ENCODE measurements around the gene TADA3. TPM values are rescaled to one million over a fixed set of nuclear protein-coding genes. Genes with fewer than 3 reads are reported as not detected.
A peak's percentile ranks its signal among the peaks of the same experiment; 100 is the strongest.

The TADA3 gene
- total RNA-seq, 1 donor from 2014 or later: 58.9 TPM

DNA sequence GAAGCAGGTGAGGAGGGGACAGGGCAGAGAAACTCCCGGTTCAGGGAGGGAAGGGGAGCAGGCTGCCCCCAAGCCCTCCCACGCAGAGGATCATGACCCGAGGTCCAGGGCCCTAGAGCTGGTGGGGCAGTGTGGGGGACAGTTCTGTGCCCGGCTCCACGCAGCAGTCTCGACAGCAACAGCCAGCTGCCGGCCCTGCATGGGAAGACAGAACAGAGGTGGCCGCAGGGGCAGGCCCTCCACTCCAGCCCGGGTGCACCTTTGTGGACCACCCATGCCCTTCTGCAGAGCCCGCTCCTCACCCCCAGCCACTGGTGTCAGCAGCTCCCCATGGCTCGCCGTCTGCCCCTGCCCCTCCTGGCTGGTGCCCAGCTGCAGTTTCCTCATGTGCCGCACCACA lies 34.8 kb downstream of the TADA3 start:
- Histone ChIP-seq H3K4me3 (no peak overlapping the region), H3K9me3 (no peaks in the 10 kb centered on the region), H3K4me1 (peaks cover 10% of the 10 kb centered on the region), H3K36me3 (peaks cover 0 to 38% of the 10 kb centered on the region in 2 donors), H3K27ac (no peak overlapping the region), H3K27me3 (no peaks in the 10 kb centered on the region)
- DNase-seq (ENCODE audit: extremely low spot score in 2 of 2): no peak
- intact Hi-C loops (cut with DNase I): no loop called here
- TF ChIP-seq POLR2AphosphoS5 (IDR thresholded peaks at IDR 0.05; ENCODE audit: insufficient read depth in 1 of 2, low read depth in 1 of 2): no peak
- TF ChIP-seq, protein P1, sequence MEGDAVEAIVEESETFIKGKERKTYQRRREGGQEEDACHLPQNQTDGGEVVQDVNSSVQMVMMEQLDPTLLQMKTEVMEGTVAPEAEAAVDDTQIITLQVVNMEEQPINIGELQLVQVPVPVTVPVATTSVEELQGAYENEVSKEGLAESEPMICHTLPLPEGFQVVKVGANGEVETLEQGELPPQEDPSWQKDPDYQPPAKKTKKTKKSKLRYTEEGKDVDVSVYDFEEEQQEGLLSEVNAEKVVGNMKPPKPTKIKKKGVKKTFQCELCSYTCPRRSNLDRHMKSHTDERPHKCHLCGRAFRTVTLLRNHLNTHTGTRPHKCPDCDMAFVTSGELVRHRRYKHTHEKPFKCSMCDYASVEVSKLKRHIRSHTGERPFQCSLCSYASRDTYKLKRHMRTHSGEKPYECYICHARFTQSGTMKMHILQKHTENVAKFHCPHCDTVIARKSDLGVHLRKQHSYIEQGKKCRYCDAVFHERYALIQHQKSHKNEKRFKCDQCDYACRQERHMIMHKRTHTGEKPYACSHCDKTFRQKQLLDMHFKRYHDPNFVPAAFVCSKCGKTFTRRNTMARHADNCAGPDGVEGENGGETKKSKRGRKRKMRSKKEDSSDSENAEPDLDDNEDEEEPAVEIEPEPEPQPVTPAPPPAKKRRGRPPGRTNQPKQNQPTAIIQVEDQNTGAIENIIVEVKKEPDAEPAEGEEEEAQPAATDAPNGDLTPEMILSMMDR (IDR thresholded peaks at IDR 0.05): no peak
- no peak for TF ChIP-seq POLR2A (IDR thresholded peaks at IDR 0.05)

DNA sequence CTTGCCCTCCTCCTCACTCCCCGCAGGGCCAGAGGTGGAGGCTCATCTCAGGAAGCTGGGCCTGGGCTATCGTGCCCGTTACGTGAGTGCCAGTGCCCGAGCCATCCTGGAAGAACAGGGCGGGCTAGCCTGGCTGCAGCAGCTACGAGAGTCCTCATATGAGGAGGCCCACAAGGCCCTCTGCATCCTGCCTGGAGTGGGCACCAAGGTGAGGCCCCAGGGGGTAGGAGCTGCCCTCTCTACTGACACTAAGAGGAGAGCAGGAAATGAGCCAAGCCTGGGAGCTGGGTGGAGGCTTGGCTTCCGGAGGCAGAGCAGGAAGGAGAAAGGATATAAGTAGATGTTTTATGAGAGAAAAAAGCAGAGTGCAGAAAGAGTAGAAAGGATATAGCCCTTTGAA lies 37.6 kb downstream of the TADA3 start:
- Histone ChIP-seq H3K27me3 (no peaks in the 10 kb centered on the region), H3K4me1 (peaks cover 29% of the 10 kb centered on the region), H3K9me3 (no peaks in the 10 kb centered on the region), H3K27ac (no peak overlapping the region), H3K4me3 (no peak overlapping the region), H3K36me3 (peaks cover 0 to 45% of the 10 kb centered on the region in 2 donors)
- TF ChIP-seq, protein P1 (IDR thresholded peaks at IDR 0.05): no peak
- TF ChIP-seq POLR2AphosphoS5 (IDR thresholded peaks at IDR 0.05; ENCODE audit: insufficient read depth in 1 of 2, low read depth in 1 of 2) (no peak), POLR2A (IDR thresholded peaks at IDR 0.05) (no peak)
- DNase-seq (ENCODE audit: extremely low spot score in 2 of 2): no peak
- intact Hi-C loops (cut with DNase I): no loop called here

DNA sequence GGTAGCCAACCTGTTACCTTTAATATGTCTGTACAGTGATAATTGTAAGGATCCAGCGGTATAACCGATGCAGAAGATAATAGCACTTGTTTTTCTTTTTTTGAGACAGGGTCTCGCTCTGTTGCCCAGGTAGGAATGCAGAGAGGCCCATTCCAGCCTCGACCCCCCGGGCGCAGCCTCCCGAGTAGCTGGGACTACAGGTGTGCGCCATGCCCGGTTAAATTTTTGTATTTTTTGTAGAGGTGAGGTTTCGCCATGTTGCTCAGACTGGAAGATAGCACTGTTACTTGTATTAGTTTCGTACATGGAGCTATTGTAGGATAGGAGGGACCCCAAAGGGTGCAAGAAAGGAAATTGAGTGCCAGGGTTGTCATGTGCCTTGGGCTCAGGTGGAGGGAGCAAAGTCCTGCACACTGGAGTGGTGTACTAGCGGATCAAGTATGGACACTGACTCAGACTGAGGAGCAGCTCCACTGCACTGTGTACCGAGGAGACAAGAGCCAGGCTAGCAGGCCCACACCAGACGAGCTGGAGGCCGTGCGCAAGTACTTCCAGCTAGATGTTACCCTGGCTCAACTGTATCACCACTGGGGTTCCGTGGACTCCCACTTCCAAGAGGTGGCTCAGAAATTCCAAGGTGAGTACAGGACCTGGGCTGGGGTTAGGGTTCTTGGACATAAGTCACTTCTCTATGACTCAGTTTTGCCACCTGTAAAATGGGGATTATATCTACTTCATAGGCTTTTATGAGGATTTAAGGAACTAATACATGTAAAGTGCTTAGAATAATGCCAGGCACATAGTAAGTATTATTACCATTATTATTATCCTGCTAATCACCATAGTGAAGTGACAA lies 41.5 kb downstream of the TADA3 start:
- Histone ChIP-seq H3K4me3 (peak overlapping the region; percentile 55 to 59), H3K36me3 (peaks cover 0 to 28% of the 10 kb centered on the region in 2 donors), H3K9me3 (no peaks in the 10 kb centered on the region), H3K4me1 (peaks cover 38% of the 10 kb centered on the region), H3K27ac (peak overlapping the region; percentile 91), H3K27me3 (no peaks in the 10 kb centered on the region)
- TF ChIP-seq POLR2A (IDR thresholded peaks at IDR 0.05) (no peak), POLR2AphosphoS5 (IDR thresholded peaks at IDR 0.05; ENCODE audit: insufficient read depth in 1 of 2, low read depth in 1 of 2) (no peak)
- TF ChIP-seq, protein P1 (IDR thresholded peaks at IDR 0.05): no peak
- intact Hi-C loops (cut with DNase I): no loop called here
- DNase-seq (ENCODE audit: extremely low spot score in 2 of 2): no peak

DNA sequence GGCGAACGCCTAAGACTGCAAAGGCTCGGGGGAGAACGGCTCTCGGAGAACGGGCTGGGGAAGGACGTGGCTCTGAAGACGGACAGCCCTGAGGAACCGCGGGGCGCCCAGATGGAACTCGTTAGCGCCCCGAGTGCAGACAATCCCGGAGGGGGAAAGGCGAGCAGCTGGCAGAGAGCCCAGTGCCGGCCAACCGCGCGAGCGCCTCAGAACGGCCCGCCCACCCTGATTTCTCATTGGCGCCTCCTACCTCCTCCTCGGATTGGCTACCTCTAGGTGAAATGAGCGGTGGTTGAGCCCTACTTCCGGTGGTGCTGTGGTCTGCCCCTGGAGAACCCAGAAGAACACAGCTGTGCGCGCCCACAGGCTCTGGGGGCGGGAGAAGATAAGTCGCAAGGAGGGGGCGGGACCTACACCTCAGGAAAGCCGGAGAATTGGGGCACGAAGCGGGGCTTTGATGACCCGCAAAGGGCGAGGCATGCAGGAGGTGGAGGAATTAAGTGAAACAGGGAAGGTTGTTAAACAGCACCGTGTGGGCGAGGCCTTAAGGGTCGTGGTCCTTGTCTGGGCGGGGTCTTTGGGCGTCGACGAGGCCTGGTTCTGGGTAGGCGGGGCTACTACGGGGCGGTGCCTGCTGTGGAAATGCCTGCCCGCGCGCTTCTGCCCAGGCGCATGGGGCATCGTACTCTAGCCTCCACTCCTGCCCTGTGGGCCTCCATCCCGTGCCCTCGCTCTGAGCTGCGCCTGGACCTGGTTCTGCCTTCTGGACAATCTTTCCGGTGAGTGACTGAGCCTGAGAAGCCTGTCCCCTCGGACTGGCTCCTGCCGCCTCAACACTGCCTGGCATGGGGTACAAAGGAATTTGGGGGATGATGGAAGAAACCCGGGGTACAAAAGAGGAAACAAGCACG lies 42.4 kb downstream of the TADA3 start, which contains the start of gene OGG1:
OGG1 (plus strand) TSS at position 308 of the 911 bp plus-strand sequence; CDS start at position 643, 335 bp downstream.
- peak within 1 kb of the TSS; percentile 91 for H3K27ac ChIP-seq
- no peaks in the 10 kb centered on the region for H3K9me3 ChIP-seq
- peak; percentile 95 to 97 for TF ChIP-seq POLR2AphosphoS5 (IDR thresholded peaks at IDR 0.05; ENCODE audit: insufficient read depth in 1 of 2, low read depth in 1 of 2)
- TF ChIP-seq, protein P1 (IDR thresholded peaks at IDR 0.05): no peak
- peak in 1 of 2 donors; percentile 5 for TF ChIP-seq POLR2A (IDR thresholded peaks at IDR 0.05)
- no peaks in the 10 kb centered on the region for H3K27me3 ChIP-seq
- peak within 1 kb of the TSS; percentile 55 to 59 for H3K4me3 ChIP-seq
- intact Hi-C loops (cut with DNase I): no loop called here
- peaks cover 0 to 33% of the 10 kb centered on the region in 2 donors for H3K36me3 ChIP-seq
- DNase-seq (ENCODE audit: extremely low spot score in 2 of 2): peak in 1 of 2 donors; percentile 99
- peaks cover 34% of the 10 kb centered on the region for H3K4me1 ChIP-seq

Data from vagina (tissue), 2 donors.